Measurements from ENCODE around the gene RRAGD. TPM values are rescaled to one million over a fixed set of nuclear protein-coding genes. Genes with fewer than 3 reads are reported as not detected.

Gene RRAGD
- total and polyA plus RNA-seq, 2 of the 8 experiments (the other 6 are each of a cell fraction or from before 2014, with no cell fraction given) = 7.2 to 30.8 TPM

DNA sequence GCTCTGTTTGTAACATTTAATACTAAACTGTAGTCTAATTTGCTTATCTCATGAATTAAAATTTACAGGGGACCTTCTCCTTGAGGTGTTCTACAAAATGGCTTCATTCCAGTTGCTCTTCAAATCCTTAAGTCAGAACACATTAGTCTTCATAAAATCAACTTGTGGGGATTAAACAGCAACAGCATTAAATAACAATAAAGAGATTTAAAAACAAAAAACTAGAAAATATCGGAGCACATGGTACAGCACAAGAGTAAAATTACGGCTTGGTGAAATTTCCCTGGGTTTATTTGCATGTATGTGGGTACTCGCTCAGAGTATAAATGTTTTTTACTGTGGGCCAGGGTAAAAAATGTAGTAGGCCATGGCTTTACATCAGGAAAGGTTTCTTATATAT, 12.0 kb downstream of the RRAGD start:
- no peak overlapping the region for H3K4ac ChIP-seq (replicated peaks; ENCODE audit: insufficient read length, low read depth, low read length)
- 89% methylated on average over 3 of the region's 3 CpGs; no CpG with 5 or more reads in 1 of the 2 experiments for whole genome bisulfite sequencing, 2 experiments (ENCODE audit: extremely low coverage in 1 of 2, insufficient coverage in 1 of 2, insufficient read length in 1 of 2, insufficient replicate concordance in 2 of 2, low coverage in 1 of 2, low lambda C conversion rate in 2 of 2, missing lambda C conversion rate in 1 of 2)
- POLR2A ChIA-PET (ENCODE audit: partially characterized antibody) = interaction anchor here (0.6 to 1.4 kb wide), 3 partner anchors 8 to 210 kb away, joined by 3 read pairs; no protein-coding TSS in a partner anchor

More for the DNA sequence above, 12.0 kb downstream of the RRAGD start:
- Histone ChIP-seq H3K14ac (ENCODE audit: insufficient read length) (no peak overlapping the region), H3K9me3 (ENCODE audit: insufficient read depth in 2 of 2, low read depth in 1 of 2, low read length in 1 of 2) (no peaks in the 10 kb centered on the region), H4K20me1 (replicated peaks in 1 of 2; ENCODE audit: control insufficient read depth in 1 of 2, insufficient read depth in 2 of 2, low read length in 2 of 2) (no peaks in the 10 kb centered on the region), H3K23ac (ENCODE audit: insufficient read length) (no peak overlapping the region), H2BK5ac (ENCODE audit: low read depth, low read length) (no peak overlapping the region), H3K27ac (ENCODE audit: low read depth, low read length) (no peak overlapping the region), H2BK12ac (ENCODE audit: low read depth, low read length) (no peak overlapping the region), H4K5ac (ENCODE audit: insufficient read length, low read depth, low read length) (no peak overlapping the region), H3K4me1 (replicated peaks in 1 of 4; ENCODE audit: control insufficient read depth in 3 of 4, insufficient read depth in 4 of 4, low read length in 3 of 4) (peaks cover 0 to 7% (median 0%) of the 10 kb centered on the region in 4 experiments; a peak in 1 of 7 replicates), H3K56ac (replicated peaks; ENCODE audit: insufficient read length, low read depth, low read length) (no peak overlapping the region), H3K27me3 (replicated peaks in 1 of 4; ENCODE audit: control insufficient read depth in 3 of 4, extremely low read depth in 1 of 4, insufficient read depth in 3 of 4, low read length in 3 of 4) (no peaks in the 10 kb centered on the region), H3K23me2 (ENCODE audit: low read depth, low read length) (no peaks in the 10 kb centered on the region), H4K91ac (replicated peaks; ENCODE audit: insufficient read length, low read length) (no peak overlapping the region), H2BK15ac (ENCODE audit: low read length) (no peak overlapping the region), H2BK20ac (ENCODE audit: low read length) (no peak overlapping the region), H4K8ac (ENCODE audit: extremely low read depth, insufficient read depth, low read length) (no peak overlapping the region), H3K4me3 (ENCODE audit: extremely low read depth in 1 of 4, insufficient read depth in 2 of 4, low read depth in 3 of 4, low read length in 4 of 4) (no peak overlapping the region), H3K79me1 (ENCODE audit: low read depth, low read length) (peaks cover 5% of the 10 kb centered on the region; the same call in 1 of the 2 replicates), H2AFZ (ENCODE audit: low read length) (no peak overlapping the region), H3K9ac (replicated peaks in 1 of 4; ENCODE audit: extremely low read depth in 1 of 4, low read depth in 3 of 4, low read length in 3 of 4) (no peak overlapping the region), H3K36me3 (ENCODE audit: control insufficient read depth in 2 of 4, insufficient read depth in 4 of 4, low read length in 3 of 4) (no peaks in the 10 kb centered on the region), H2AK5ac (ENCODE audit: low read depth, low read length) (no peak overlapping the region), H3K18ac (ENCODE audit: extremely low read depth, low read length) (no peak overlapping the region), H2BK120ac (replicated peaks; ENCODE audit: low read depth, low read length) (no peak overlapping the region), H3K79me2 (ENCODE audit: control insufficient read depth in 1 of 2, insufficient read depth in 2 of 2, low read length in 2 of 2) (peaks cover 0 to 26% of the 10 kb centered on the region in 2 experiments; a peak in 2 of 4 replicates), H3K4me2 (ENCODE audit: insufficient read depth in 1 of 2, low read depth in 2 of 2, low read length in 2 of 2) (no peak overlapping the region)
- DNase-seq (ENCODE audit: low read depth in 1 of 2, low spot score in 2 of 2) = no peak
- FAIRE-seq = no peak
- CTCF ChIA-PET (ENCODE audit: partially characterized antibody) = interaction anchor here (1.5 to 3.0 kb wide), 3 partner anchors 8 to 28 kb away, joined by 3 to 11 read pairs (median 6); no protein-coding TSS in a partner anchor
